CD4-positive, CD25-positive, alpha-beta regulatory T cell (primary cell): ENCODE data around the gene COL5A1. TPM values are rescaled to one million over a fixed set of nuclear protein-coding genes. Genes with fewer than 3 reads are reported as not detected.

Experiments
- ATAC-seq, 2 donors: fragments of 150-1000 bp; cut with Tn5 transposase; one replicate each; pipeline ENCODE4 v1.10.0; 2021; ENCODE audit warnings: low read depth in 2 of 2, moderate number of reproducible peaks in 2 of 2, moderate library complexity in 1 of 2
- DNase-seq, 3 donors: peaks; one replicate each; pipeline versions ENCODE4 v3.0.0 to v3.0.0-alpha.2; 2012 to 2022; ENCODE audit warnings: mixed read lengths in 1 of 3
- H3K27ac ChIP-seq: one replicate; pipeline ENCODE4 v1.7.0; 2013; ENCODE audit warnings: mild to moderate bottlenecking, low read length; ENCODE audit not compliant: insufficient read depth, poor library complexity, severe bottlenecking
- H3K27me3 ChIP-seq: one replicate; pipeline ENCODE4 v1.7.0; 2013; ENCODE audit warnings: low read length; ENCODE audit not compliant: control insufficient read depth, insufficient read depth
- H3K36me3 ChIP-seq: one replicate; pipeline ENCODE4 v1.7.0; 2013; ENCODE audit warnings: mild to moderate bottlenecking, low read length, moderate library complexity; ENCODE audit not compliant: control insufficient read depth, insufficient read depth
- H3K4me1 ChIP-seq: 2 replicates; pipeline ENCODE4 v1.7.0; 2013; ENCODE audit warnings: mild to moderate bottlenecking, low read length; ENCODE audit not compliant: insufficient read depth, control insufficient read depth, poor library complexity, severe bottlenecking
- H3K4me3 ChIP-seq: one replicate; pipeline ENCODE4 v1.7.0; 2013; ENCODE audit warnings: low read depth, mild to moderate bottlenecking, low read length, moderate library complexity
- H3K9me3 ChIP-seq, 2 experiments: 1 replicate in 1 of 2; 2 replicates in 1 of 2; pipeline ENCODE4 v1.7.0; 2013; ENCODE audit warnings: low read length in 2 of 2, mild to moderate bottlenecking in 1 of 2, moderate library complexity in 1 of 2; ENCODE audit not compliant: control insufficient read depth in 2 of 2
- H3K27ac Mint-ChIP-seq, 3 donors: one replicate each; pipeline ENCODE4 v1.8.0; 2020 to 2022; ENCODE audit warnings: mild to moderate bottlenecking in 3 of 3, mixed read lengths in 3 of 3, moderate library complexity in 2 of 3
- H3K27me3 Mint-ChIP-seq: one replicate; pipeline ENCODE4 v1.8.0; 2022; ENCODE audit warnings: mild to moderate bottlenecking, mixed read lengths
- H3K36me3 Mint-ChIP-seq: one replicate; pipeline ENCODE4 v1.8.0; 2020; ENCODE audit warnings: mixed read lengths
- H3K4me1 Mint-ChIP-seq, 4 donors: one replicate each; pipeline ENCODE4 v1.8.0; 2020 to 2022; ENCODE audit warnings: mixed read lengths in 4 of 4, mild to moderate bottlenecking in 1 of 4
- H3K4me3 Mint-ChIP-seq, 4 donors: one replicate each; pipeline ENCODE4 v1.8.0; 2020 to 2022; ENCODE audit warnings: mild to moderate bottlenecking in 4 of 4, mixed read lengths in 4 of 4, moderate library complexity in 3 of 4
- H3K9me3 Mint-ChIP-seq, 7 donors: one replicate each; pipeline ENCODE4 v1.8.0; 2020 to 2022; ENCODE audit warnings: mixed read lengths in 7 of 7, mild to moderate bottlenecking in 3 of 7, moderate library complexity in 2 of 7
- polyA plus RNA-seq, 4 donors: library from polyadenylated mRNA; unstranded; fragments of 300-500 nt; fragmentation: Illumina TruSeq; gene quantifications; one replicate each; pipeline ENCODE4 v1.2.3, GENCODE V29; 2021
- total RNA-seq: library from RNA; stranded (reverse); gene quantifications from one replicate; pipeline ENCODE4 v1.2.3, GENCODE V29; 2022

The COL5A1 gene
- total and polyA plus RNA-seq, 5 donors from 2014 or later: 0.02 to 1.7 (median 0.10) TPM; not detected in 2

- Histone ChIP-seq H3K27ac (no peak overlapping the region), H3K27me3 (no peaks in the 10 kb centered on the region), H3K36me3 (no peaks in the 10 kb centered on the region), H3K4me1 (no peaks in the 10 kb centered on the region), H3K9me3 (no peaks in the 10 kb centered on the region), H3K4me3 (no peak overlapping the region)
- Mint-ChIP-seq H3K27me3 (peaks cover 6% of the 10 kb centered on the region), H3K4me3 (no peak overlapping the region), H3K36me3 (no peaks in the 10 kb centered on the region), H3K9me3 (no peaks in the 10 kb centered on the region), H3K27ac (no peak overlapping the region), H3K4me1 (no peaks in the 10 kb centered on the region)
- DNase-seq (no peak), ATAC-seq (no peak)
Observed at GRCh38 chr9:134604834-134605233, 36.8 kb upstream of the COL5A1 start.

DNA sequence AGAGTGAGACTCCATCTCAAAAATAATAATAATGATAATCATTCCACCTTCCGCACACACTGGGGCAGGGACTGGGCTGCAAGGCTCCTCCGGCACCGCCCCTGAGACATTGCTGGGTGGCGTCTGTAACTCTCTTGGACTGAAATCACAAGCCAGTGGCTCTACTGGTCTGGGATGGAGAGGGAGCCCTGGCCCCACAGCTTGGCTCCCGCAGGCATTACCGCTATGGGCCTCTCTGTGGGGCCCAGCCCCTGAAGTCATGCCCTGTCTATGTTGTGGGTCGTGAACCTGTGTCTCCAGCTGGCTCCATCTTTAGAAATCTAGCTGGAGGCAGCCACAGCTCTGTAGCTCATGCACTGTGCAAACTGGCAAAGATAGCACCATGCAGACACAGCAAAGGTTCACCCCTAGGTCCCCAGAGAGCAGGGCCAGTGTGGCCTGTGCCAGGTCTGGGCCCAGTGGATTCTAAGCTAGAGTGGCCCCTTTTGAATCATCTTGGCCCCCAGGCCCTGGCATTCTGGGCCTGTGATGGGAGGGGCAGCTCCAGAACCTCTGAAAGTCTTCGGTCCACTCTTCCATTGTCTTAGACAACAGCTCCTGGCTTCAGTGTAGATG lies 36.1 kb upstream of the COL5A1 start:
- Mint-ChIP-seq H3K4me3 (no peak overlapping the region), H3K27ac (no peak overlapping the region), H3K27me3 (peaks cover 11% of the 10 kb centered on the region), H3K36me3 (no peaks in the 10 kb centered on the region), H3K9me3 (no peaks in the 10 kb centered on the region), H3K4me1 (no peaks in the 10 kb centered on the region)
- Histone ChIP-seq H3K27ac (no peak overlapping the region), H3K4me1 (no peaks in the 10 kb centered on the region), H3K27me3 (no peaks in the 10 kb centered on the region), H3K9me3 (no peaks in the 10 kb centered on the region), H3K4me3 (no peak overlapping the region), H3K36me3 (no peaks in the 10 kb centered on the region)
- DNase-seq (no peak), ATAC-seq (no peak)

DNA sequence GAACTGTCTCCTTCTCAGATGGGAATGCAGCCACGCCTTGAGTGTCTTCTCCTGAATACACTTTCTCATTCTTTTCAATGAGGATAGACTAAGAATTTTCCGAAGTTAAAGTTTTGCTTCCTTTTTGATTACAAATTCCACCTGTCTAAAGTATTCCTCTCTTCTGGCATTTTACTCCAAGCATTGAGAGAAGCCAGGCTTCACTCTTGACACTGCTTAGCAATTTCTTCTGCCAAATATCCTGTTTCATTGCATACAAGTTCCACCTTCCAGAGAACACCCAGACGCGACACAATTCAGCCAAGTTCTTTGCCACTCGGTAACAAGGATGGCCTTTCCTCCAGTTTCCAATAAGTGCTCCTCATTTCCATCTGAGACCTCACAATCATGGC lies 35.6 kb upstream of the COL5A1 start:
- Histone ChIP-seq H3K36me3 (no peaks in the 10 kb centered on the region), H3K4me1 (no peaks in the 10 kb centered on the region), H3K9me3 (no peaks in the 10 kb centered on the region), H3K4me3 (no peak overlapping the region), H3K27ac (no peak overlapping the region), H3K27me3 (no peaks in the 10 kb centered on the region)
- ATAC-seq (no peak), DNase-seq (no peak)
- no peaks in the 10 kb centered on the region for H3K9me3 Mint-ChIP-seq
- no peak overlapping the region for H3K4me3 Mint-ChIP-seq
- H3K27me3 Mint-ChIP-seq: peaks cover 11% of the 10 kb centered on the region
- no peak overlapping the region for H3K27ac Mint-ChIP-seq
- H3K36me3 Mint-ChIP-seq: no peaks in the 10 kb centered on the region
- H3K4me1 Mint-ChIP-seq: no peaks in the 10 kb centered on the region

- peaks cover 3 to 5% of the 10 kb centered on the region in 2 experiments for H3K9me3 ChIP-seq
- H3K27me3 ChIP-seq: peaks cover 2% of the 10 kb centered on the region
- H3K4me3 ChIP-seq: no peak overlapping the region
- no peaks in the 10 kb centered on the region for H3K4me1 ChIP-seq
- H3K36me3 ChIP-seq: no peaks in the 10 kb centered on the region
- no peak overlapping the region for H3K27ac Mint-ChIP-seq
- no peaks in the 10 kb centered on the region for H3K36me3 Mint-ChIP-seq
- DNase-seq: no peak
- no peak for ATAC-seq
- H3K4me1 Mint-ChIP-seq: no peaks in the 10 kb centered on the region
- H3K27me3 Mint-ChIP-seq: peaks cover 7% of the 10 kb centered on the region
- H3K27ac ChIP-seq: no peak overlapping the region
- peaks cover 0 to 6% (median under 1%) of the 10 kb centered on the region in 7 donors for H3K9me3 Mint-ChIP-seq
- no peak overlapping the region for H3K4me3 Mint-ChIP-seq
Observed at GRCh38 chr9:134606951-134607731, 34.5 kb upstream of the COL5A1 start.

GRCh38 chr9:134607971-134608370 lies 33.6 kb upstream of the COL5A1 start:
- peaks cover 9 to 12% of the 10 kb centered on the region in 2 experiments for H3K9me3 ChIP-seq
- H3K4me3 ChIP-seq: no peak overlapping the region
- H3K27me3 Mint-ChIP-seq: peaks cover 10% of the 10 kb centered on the region
- no peaks in the 10 kb centered on the region for H3K4me1 ChIP-seq
- H3K4me3 Mint-ChIP-seq: no peak overlapping the region
- no peaks in the 10 kb centered on the region for H3K4me1 Mint-ChIP-seq
- no peak for ATAC-seq
- H3K27ac ChIP-seq: no peak overlapping the region
- H3K27ac Mint-ChIP-seq: no peak overlapping the region
- H3K9me3 Mint-ChIP-seq: peaks cover 0 to 12% (median 6%) of the 10 kb centered on the region in 7 donors
- H3K36me3 Mint-ChIP-seq: no peaks in the 10 kb centered on the region
- no peaks in the 10 kb centered on the region for H3K36me3 ChIP-seq
- no peak for DNase-seq
- H3K27me3 ChIP-seq: peaks cover 2% of the 10 kb centered on the region

- H3K9me3 ChIP-seq: peaks cover 9 to 12% of the 10 kb centered on the region in 2 experiments
- DNase-seq (no peak), ATAC-seq (no peak)
- Mint-ChIP-seq H3K4me3 (no peak overlapping the region), H3K4me1 (no peaks in the 10 kb centered on the region), H3K27me3 (peaks cover 16% of the 10 kb centered on the region), H3K9me3 (peaks cover 0 to 14% (median 7%) of the 10 kb centered on the region in 7 donors), H3K27ac (no peak overlapping the region), H3K36me3 (no peaks in the 10 kb centered on the region)
- H3K27ac ChIP-seq: no peak overlapping the region
- H3K36me3 ChIP-seq: no peaks in the 10 kb centered on the region
- peaks cover 2% of the 10 kb centered on the region for H3K27me3 ChIP-seq
- H3K4me3 ChIP-seq: no peak overlapping the region
- no peaks in the 10 kb centered on the region for H3K4me1 ChIP-seq
Observed at GRCh38 chr9:134611046-134611445, 30.6 kb upstream of the COL5A1 start.

- Histone ChIP-seq H3K4me1 (no peaks in the 10 kb centered on the region), H3K27me3 (peaks cover 2% of the 10 kb centered on the region), H3K36me3 (no peaks in the 10 kb centered on the region), H3K9me3 (peaks cover 9 to 12% of the 10 kb centered on the region in 2 experiments), H3K4me3 (no peak overlapping the region), H3K27ac (no peak overlapping the region)
- peaks cover 16% of the 10 kb centered on the region for H3K27me3 Mint-ChIP-seq
- H3K9me3 Mint-ChIP-seq: peaks cover 0 to 14% (median 7%) of the 10 kb centered on the region in 7 donors
- H3K4me3 Mint-ChIP-seq: no peak overlapping the region
- H3K36me3 Mint-ChIP-seq: no peaks in the 10 kb centered on the region
- ATAC-seq (no peak), DNase-seq (no peak)
- no peaks in the 10 kb centered on the region for H3K4me1 Mint-ChIP-seq
- H3K27ac Mint-ChIP-seq: no peak overlapping the region
Observed at GRCh38 chr9:134612309-134612708, 29.3 kb upstream of the COL5A1 start.

DNA sequence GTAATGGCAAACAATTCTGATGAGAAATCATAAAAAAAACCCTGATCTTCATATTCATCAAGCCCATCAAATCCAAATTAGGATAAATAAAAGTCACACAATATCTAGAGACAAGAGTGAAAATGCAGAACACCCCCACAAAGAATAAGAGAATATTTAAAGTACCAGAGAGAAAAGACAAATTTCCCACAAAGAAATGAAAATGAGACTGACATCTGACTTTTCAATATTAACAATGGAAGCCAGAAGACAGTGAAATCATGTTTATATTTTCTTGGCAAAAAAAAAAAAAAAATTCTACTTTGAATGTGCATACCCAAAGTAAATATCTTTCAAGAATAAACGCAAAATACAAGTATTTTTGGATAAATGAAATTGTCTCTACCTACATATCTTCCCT lies 28.9 kb upstream of the COL5A1 start:
- peaks cover 9 to 12% of the 10 kb centered on the region in 2 experiments for H3K9me3 ChIP-seq
- Mint-ChIP-seq H3K4me3 (no peak overlapping the region), H3K36me3 (no peaks in the 10 kb centered on the region), H3K9me3 (peaks cover 0 to 14% (median 7%) of the 10 kb centered on the region in 7 donors), H3K4me1 (no peaks in the 10 kb centered on the region), H3K27ac (no peak overlapping the region), H3K27me3 (peaks cover 16% of the 10 kb centered on the region)
- no peak for DNase-seq
- H3K27me3 ChIP-seq: peaks cover 2% of the 10 kb centered on the region
- no peaks in the 10 kb centered on the region for H3K4me1 ChIP-seq
- no peak for ATAC-seq
- H3K27ac ChIP-seq: no peak overlapping the region
- H3K36me3 ChIP-seq: no peaks in the 10 kb centered on the region
- H3K4me3 ChIP-seq: no peak overlapping the region
